HCT116 (cell line): ENCODE measurements around the gene ABLIM1. TPM values are rescaled to one million over a fixed set of nuclear protein-coding genes. Genes with fewer than 3 reads are reported as not detected.

ENCODE experiments used
- ATAC-seq: fragments of 200-7000 bp; cut with Tn5 transposase; 2 replicates; pipeline ENCODE4 v1.9.1; 2020; ENCODE audit warnings: mild to moderate bottlenecking, moderate library complexity
- BruUV-seq: library from RNA; stranded (reverse); fragments of 400-500 nt; replicated peaks from 2 replicates; lab custom pipeline; 2021; lab: Mats Ljungman, UMichigan
- CTCF ChIA-PET: fragments of 300-600 bp; sonication (Branson Sonifier 250); formaldehyde crosslinking; loops from one replicate; lab custom pipeline; 2021; ENCODE audit warnings: antibody characterized with exemption; lab: Charles Lee
- POLR2A ChIA-PET: fragments of 300-600, 350-600 bp; sonication (Branson Sonifier 250); formaldehyde crosslinking; loops from one replicate; lab custom pipeline; 2021; ENCODE audit warnings: antibody characterized with exemption; lab: Charles Lee
- RAD21 ChIA-PET, 2 experiments: fragments of 300-600 bp; sonication (Branson Sonifier 250); formaldehyde crosslinking; loops; one replicate each; lab custom pipeline; 2023; ENCODE audit warnings: low total read pairs in 2 of 2; ENCODE audit not compliant: uncharacterized antibody in 2 of 2, unreplicated experiment in 2 of 2, low non-redundant PET in 1 of 2; lab: Charles Lee
- DNase-seq: peaks from one replicate; pipeline ENCODE4 v3.0.0-alpha.2; 2010; ENCODE audit warnings: low read depth, low spot score
- H2AFZ ChIP-seq: fragments of 200-600 bp; shearing (Covaris generic), sonication (generic); 2 replicates; pipeline ENCODE4 v1.6.1; 2017; ENCODE audit warnings: low read depth, mixed run types, mixed read lengths, antibody characterized with exemption, low read length; ENCODE audit not compliant: poor library complexity, severe bottlenecking
- H3K27ac ChIP-seq: 2 replicates; pipeline ENCODE4 v1.5.1; 2012; ENCODE audit warnings: low read depth, low read length
- H3K27me3 ChIP-seq: fragments of 200-600 bp; sonication (generic); 2 replicates; pipeline ENCODE4 v1.6.1; 2016; ENCODE audit warnings: mixed run types, low read length, mixed read lengths; ENCODE audit not compliant: insufficient read depth
- H3K36me3 ChIP-seq, 2 experiments: fragments of 200-500 bp in 1 of 2; fragments of 200-600 bp in 1 of 2; sonication (Bioruptor generic) in 1 of 2; sonication (generic) in 1 of 2; 2 replicates each; pipeline versions ENCODE4 v1.5.1 to v1.6.1; 2014 to 2016; ENCODE audit warnings: low read length in 2 of 2, inconsistent platforms in 1 of 2, mixed read lengths in 1 of 2, mixed run types in 1 of 2; ENCODE audit not compliant: insufficient read depth in 2 of 2, control insufficient read depth in 1 of 2
- H3K4me1 ChIP-seq, 2 experiments: fragments of 200-600 bp in 1 of 2; sonication (generic) in 1 of 2; 2 replicates each; pipeline versions ENCODE4 v1.5.1 to v1.6.1; 2012 to 2017; ENCODE audit warnings: low read length in 2 of 2, inconsistent platforms in 1 of 2, mild to moderate bottlenecking in 1 of 2, mixed read lengths in 1 of 2, mixed run types in 1 of 2, moderate library complexity in 1 of 2; ENCODE audit not compliant: insufficient read depth in 2 of 2, control insufficient read depth in 1 of 2
- H3K4me2 ChIP-seq: fragments of 200-600 bp; sonication (generic); 2 replicates; pipeline ENCODE4 v1.6.1; 2017; ENCODE audit warnings: mixed run types, low read length, mixed read lengths
- H3K4me3 ChIP-seq, 2 experiments: fragments of 200-600 bp in 1 of 2; sonication (generic) in 1 of 2; replicated peaks in 1 of 2; 2 replicates each; pipeline ENCODE4 v1.5.1; 2011 to 2016; ENCODE audit warnings: low read length in 2 of 2, control low read depth in 1 of 2, low read depth in 1 of 2, mild to moderate bottlenecking in 1 of 2, mixed read lengths in 1 of 2, mixed run types in 1 of 2
- H3K79me2 ChIP-seq: fragments of 200-600 bp; sonication (generic); 2 replicates; pipeline ENCODE4 v1.6.1; 2017; ENCODE audit warnings: mild to moderate bottlenecking, mixed run types, low read length, moderate library complexity, mixed read lengths; ENCODE audit not compliant: insufficient read depth
- H3K9ac ChIP-seq: fragments of 200-600 bp; sonication (generic); 2 replicates; pipeline ENCODE4 v1.6.1; 2016; ENCODE audit warnings: low read length, mixed read lengths
- H3K9me2 ChIP-seq: fragments of 200-600 bp; sonication (generic), shearing (Covaris generic); 2 replicates; pipeline ENCODE4 v1.6.1; 2017; ENCODE audit warnings: mixed run types, mild to moderate bottlenecking, moderate library complexity; ENCODE audit not compliant: insufficient read depth
- H3K9me3 ChIP-seq, 2 experiments: fragments of 200-500 bp in 1 of 2; fragments of 200-600 bp in 1 of 2; sonication (Bioruptor generic) in 1 of 2; sonication (generic) in 1 of 2; 2 replicates each; pipeline ENCODE4 v1.6.1; 2014 to 2017; ENCODE audit warnings: low read length in 2 of 2, mixed read lengths in 2 of 2, inconsistent platforms in 1 of 2, low read depth in 1 of 2, mild to moderate bottlenecking in 1 of 2, mixed run types in 1 of 2, moderate library complexity in 1 of 2; ENCODE audit not compliant: control insufficient read depth in 1 of 2, insufficient read depth in 1 of 2
- H4K20me1 ChIP-seq: fragments of 200-600 bp; sonication (generic), shearing (Covaris generic); 2 replicates; pipeline ENCODE4 v1.6.1; 2017; ENCODE audit warnings: mixed run types, mild to moderate bottlenecking, moderate library complexity; ENCODE audit not compliant: insufficient read depth
- CBX3 ChIP-seq: IDR thresholded peaks from 2 replicates; pipeline ENCODE4 v1.6.1; 2012; ENCODE audit warnings: low read depth
- EGR1 ChIP-seq: IDR thresholded peaks from 2 replicates; pipeline ENCODE4 v1.6.1; 2012; ENCODE audit warnings: low read depth
- ELF1 ChIP-seq: IDR thresholded peaks from 2 replicates; pipeline ENCODE4 v1.6.1; 2012; ENCODE audit warnings: low read depth, borderline replicate concordance
- EZH2 ChIP-seq: fragments of 200-600 bp; sonication (generic); IDR thresholded peaks from 2 replicates; pipeline ENCODE4 v1.6.1; 2017; ENCODE audit warnings: antibody characterized with exemption, mixed run types
- EZH2phosphoT487 ChIP-seq: fragments of 200-600 bp; IDR thresholded peaks from 2 replicates; pipeline ENCODE4 v1.6.1; 2018; ENCODE audit warnings: antibody characterized with exemption, borderline replicate concordance
- FOSL1 ChIP-seq: IDR thresholded peaks from 2 replicates; pipeline ENCODE4 v1.6.1; 2012; ENCODE audit warnings: low read depth
- POLR2A ChIP-seq: IDR thresholded peaks from 2 replicates; pipeline ENCODE4 v1.7.0; 2011; ENCODE audit warnings: borderline replicate concordance; ENCODE audit not compliant: insufficient read depth, insufficient read length; ENCODE audit errors: extremely low read depth
- POLR2AphosphoS5 ChIP-seq: IDR thresholded peaks from 2 replicates; pipeline ENCODE4 v1.6.1; 2011; ENCODE audit warnings: mild to moderate bottlenecking, low read depth, low read length, moderate library complexity
- RAD21 ChIP-seq: IDR thresholded peaks from 2 replicates; pipeline ENCODE4 v1.6.1; 2012; ENCODE audit warnings: low read depth, mild to moderate bottlenecking
- SIN3A ChIP-seq: IDR thresholded peaks from 2 replicates; pipeline ENCODE4 v1.6.1; 2012; ENCODE audit warnings: low read depth
- YY1 ChIP-seq: IDR thresholded peaks from 2 replicates; pipeline ENCODE4 v1.6.1; 2011; ENCODE audit warnings: low read length, low read depth, moderate library complexity, mild to moderate bottlenecking; ENCODE audit not compliant: insufficient replicate concordance; ENCODE audit errors: extremely low read depth
- ZFX ChIP-seq: fragments of 450-650 bp; IDR thresholded peaks from 2 replicates; pipeline ENCODE4 v1.6.1; 2017
- ZNF274 ChIP-seq: fragments of 200-500 bp; sonication (Bioruptor generic); IDR thresholded peaks from 2 replicates; pipeline ENCODE4 v1.6.1; 2014; ENCODE audit warnings: mild to moderate bottlenecking, low read depth, low read length, inconsistent platforms
- intact Hi-C: fragments of 100-400 bp; cut with micrococcal nuclease; formaldehyde crosslinking; loops from 2 replicates; pipeline ENCODE4 v1.10.0; 2022
- total RNA-seq: library from RNA; stranded (reverse); gene quantifications from one replicate; pipeline ENCODE4 v1.2.1, GENCODE V29; 2021; ENCODE audit not compliant: unreplicated experiment
- TF ChIP-seq, protein P1 (sequence below): IDR thresholded peaks from 2 replicates; pipeline ENCODE4 v1.6.1; 2012
- TF ChIP-seq, protein P2 (sequence below): IDR thresholded peaks from 2 replicates; pipeline ENCODE4 v1.6.1; 2012

The ABLIM1 gene
- total RNA-seq, 1 experiment from 2014 or later, result 96.2 TPM

DNA sequence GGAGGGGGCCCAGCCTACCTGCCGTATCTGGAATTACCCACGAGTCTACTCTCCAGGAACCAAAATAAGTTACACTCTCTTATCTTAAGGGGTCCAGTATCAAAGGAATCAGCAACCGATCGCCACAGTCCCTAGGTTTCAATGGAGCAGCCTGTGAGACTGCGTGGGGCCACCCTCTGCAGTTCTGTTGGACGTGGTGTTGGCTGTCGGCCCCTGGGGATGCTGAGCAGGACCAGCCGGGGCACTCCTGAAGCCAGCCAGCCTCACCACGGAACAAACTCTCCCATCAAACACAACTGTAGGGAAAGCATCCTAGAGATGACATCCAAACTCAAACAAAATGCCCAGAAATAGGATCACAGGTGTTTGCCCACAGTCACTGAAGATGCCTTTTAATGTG, 25.5 kb upstream of the ABLIM1 start:
- H3K9me3 ChIP-seq, result no peaks in the 10 kb centered on the region
- peaks cover 33 to 42% of the 10 kb centered on the region in 2 experiments for H3K4me1 ChIP-seq
- no peak overlapping the region for H3K27ac ChIP-seq
- no peak overlapping the region for H3K4me2 ChIP-seq
- H3K9me2 ChIP-seq, result no peaks in the 10 kb centered on the region
- intact Hi-C loops, result no loop called here
- no peaks in the 10 kb centered on the region for H3K27me3 ChIP-seq
- no peaks in the 10 kb centered on the region for H3K36me3 ChIP-seq
- POLR2A ChIA-PET, result no interaction called here
- TF ChIP-seq POLR2AphosphoS5, result no peak
- TF ChIP-seq ELF1, result no peak
- no peak for TF ChIP-seq EZH2
- no peak for TF ChIP-seq EGR1
- TF ChIP-seq CBX3, result no peak
- TF ChIP-seq RAD21, result no peak
- TF ChIP-seq, protein P1, sequence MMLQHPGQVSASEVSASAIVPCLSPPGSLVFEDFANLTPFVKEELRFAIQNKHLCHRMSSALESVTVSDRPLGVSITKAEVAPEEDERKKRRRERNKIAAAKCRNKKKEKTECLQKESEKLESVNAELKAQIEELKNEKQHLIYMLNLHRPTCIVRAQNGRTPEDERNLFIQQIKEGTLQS, result no peak
- TF ChIP-seq YY1, result no peak
- no peak for TF ChIP-seq ZFX
- TF ChIP-seq, all 23 proteins: peak for 0
- Histone ChIP-seq H2AFZ (no peak overlapping the region), H4K20me1 (no peaks in the 10 kb centered on the region), H3K4me3 (no peak overlapping the region), H3K79me2 (no peaks in the 10 kb centered on the region), H3K9ac (no peak overlapping the region)
- CTCF ChIA-PET, result interaction anchor here (0.7 to 1.4 kb wide), 2 partner anchors 20 to 380 kb away, joined by 3 read pairs; no protein-coding TSS in a partner anchor
- ATAC-seq (no peak), DNase-seq (no peak)
- BruUV-seq, result no TSS peak
- RAD21 ChIA-PET, result no interaction called here

DNA sequence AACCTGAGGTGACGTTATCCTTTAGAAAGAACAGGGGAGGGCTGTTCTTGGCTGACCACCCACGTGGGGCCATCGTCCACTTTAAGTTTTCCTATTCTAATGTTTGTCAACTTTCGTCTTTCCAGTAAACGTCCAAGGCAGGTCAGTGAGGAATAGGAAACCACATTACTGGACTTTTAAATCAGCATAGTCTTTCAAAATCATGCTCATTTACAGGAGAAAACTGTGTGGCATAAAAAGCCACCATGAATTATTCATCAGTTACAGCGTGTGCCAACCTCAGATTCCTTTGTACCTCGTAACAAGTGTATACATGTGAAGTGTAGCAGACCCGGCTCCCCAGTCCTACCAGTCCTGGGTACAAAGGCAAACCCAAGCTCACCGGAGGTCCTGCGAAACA, 25.1 kb upstream of the ABLIM1 start:
- Histone ChIP-seq H3K4me1 (peaks cover 33 to 45% of the 10 kb centered on the region in 2 experiments), H3K36me3 (no peaks in the 10 kb centered on the region), H3K9me2 (no peaks in the 10 kb centered on the region), H3K9ac (no peak overlapping the region), H3K4me3 (no peak overlapping the region), H3K4me2 (no peak overlapping the region), H2AFZ (no peak overlapping the region), H3K79me2 (no peaks in the 10 kb centered on the region), H4K20me1 (no peaks in the 10 kb centered on the region), H3K27ac (no peak overlapping the region), H3K27me3 (no peaks in the 10 kb centered on the region), H3K9me3 (no peaks in the 10 kb centered on the region)
- ChIA-PET RAD21 (no interaction called here), POLR2A (no interaction called here), CTCF (interaction anchor here (1.4 kb wide), 1 partner anchor 21 kb away, joined by 3 read pairs; no protein-coding TSS in a partner anchor)
- TF ChIP-seq, protein P2, sequence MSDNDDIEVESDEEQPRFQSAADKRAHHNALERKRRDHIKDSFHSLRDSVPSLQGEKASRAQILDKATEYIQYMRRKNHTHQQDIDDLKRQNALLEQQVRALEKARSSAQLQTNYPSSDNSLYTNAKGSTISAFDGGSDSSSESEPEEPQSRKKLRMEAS, result no peak
- TF ChIP-seq SIN3A, result no peak
- TF ChIP-seq EGR1, result no peak
- TF ChIP-seq, protein P1, result no peak
- no peak for TF ChIP-seq FOSL1
- no peak for TF ChIP-seq YY1
- no peak for TF ChIP-seq EZH2phosphoT487
- TF ChIP-seq EZH2, result no peak
- TF ChIP-seq POLR2A, result no peak
- no peak for TF ChIP-seq POLR2AphosphoS5
- no peak for TF ChIP-seq ELF1
- no peak for TF ChIP-seq ZNF274
- no TSS peak for BruUV-seq
- intact Hi-C loops, result no loop called here
- no peak for ATAC-seq
- DNase-seq, result no peak
